H1 (cell line): ENCODE data around the gene SUCLG2. TPM values are rescaled to one million over a fixed set of nuclear protein-coding genes. Genes with fewer than 3 reads are reported as not detected.

ENCODE experiments used
- ASH2L ChIP-seq: fragments of 200-600, 300-600 bp; sonication (generic); IDR thresholded peaks from one replicate; pipeline ENCODE4 v1.7.1; 2017; ENCODE audit warnings: low read length
- EP300 ChIP-seq, 2 experiments: IDR thresholded peaks; 1 replicate in 1 of 2; 2 replicates in 1 of 2; pipeline ENCODE4 v1.6.1; 2011 to 2012; ENCODE audit warnings: low read depth in 2 of 2, low read length in 2 of 2, mild to moderate bottlenecking in 2 of 2, borderline replicate concordance in 1 of 2, inconsistent platforms in 1 of 2, moderate library complexity in 1 of 2
- RNF2 ChIP-seq: fragments of 200-900, 300-1000 bp; sonication (generic); IDR thresholded peaks from 2 replicates; pipeline ENCODE4 v1.7.1; 2016; ENCODE audit warnings: borderline replicate concordance, low read depth, mild to moderate bottlenecking, antibody characterized with exemption, low read length; ENCODE audit not compliant: poor library complexity, severe bottlenecking; ENCODE audit errors: missing control alignments
- SP1 ChIP-seq: IDR thresholded peaks from 2 replicates; pipeline ENCODE4 v1.6.1; 2011; ENCODE audit warnings: low read depth, low read length
- polyA plus RNA-seq, 7 experiments: library from polyadenylated mRNA; depleted of rRNA in 3 of 7; stranded (reverse) in 5 of 7; unstranded in 2 of 7; fragments of >200 nt in 5 of 7; fragments of 200-250 nt in 2 of 7; gene quantifications; 1 replicate in 5 of 7; 2 replicates in 1 of 7; 4 replicates in 1 of 7; pipeline versions ENCODE4 v1.2.1 to v1.2.3, GENCODE V29; 2011 to 2013; ENCODE audit warnings: missing spikeins in 2 of 7, mixed read lengths in 2 of 7
- total RNA-seq: library from RNA; stranded (reverse); fragmentation: NEBNext Ultra II Directional; extraction: Animal tissue kit (Norgen Biotek cat#: 25700); gene quantifications from 2 replicates; pipeline ENCODE4 v1.2.1, GENCODE V29; 2021
- TF ChIP-seq, protein P1 (sequence below): IDR thresholded peaks from 2 replicates; pipeline ENCODE4 v1.6.1; 2011; ENCODE audit warnings: low read depth, mild to moderate bottlenecking, low read length; ENCODE audit not compliant: insufficient read depth

The SUCLG2 gene
- total and polyA plus RNA-seq, 2 of the 8 experiments (the other 6 are each of a cell fraction or from before 2014, with no cell fraction given): 12.9 to 46.2 TPM

DNA sequence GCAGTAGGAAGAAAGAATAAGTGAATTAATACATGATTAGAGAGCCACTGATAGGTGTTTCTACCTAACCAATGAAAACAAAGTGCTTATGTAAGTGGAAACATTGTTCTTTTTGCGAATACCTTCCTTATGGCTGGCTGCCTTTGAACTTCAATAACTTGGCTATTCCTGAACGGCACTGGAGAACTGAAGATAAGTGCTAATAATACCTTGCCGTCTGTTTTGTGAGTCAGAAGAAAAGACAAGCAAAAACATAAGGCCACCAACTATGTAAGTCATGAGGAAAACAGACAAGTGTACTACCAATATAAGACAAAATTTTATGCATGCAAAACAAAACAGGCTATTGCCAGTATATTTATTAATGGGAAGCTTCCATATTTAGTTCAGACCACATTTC is 160.6 kb downstream of the SUCLG2 start (continued):
- TF ChIP-seq, protein P1, sequence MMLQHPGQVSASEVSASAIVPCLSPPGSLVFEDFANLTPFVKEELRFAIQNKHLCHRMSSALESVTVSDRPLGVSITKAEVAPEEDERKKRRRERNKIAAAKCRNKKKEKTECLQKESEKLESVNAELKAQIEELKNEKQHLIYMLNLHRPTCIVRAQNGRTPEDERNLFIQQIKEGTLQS: no peak
- no peak for TF ChIP-seq RNF2
- no peak for TF ChIP-seq ASH2L
- no peak for TF ChIP-seq SP1
- TF ChIP-seq EP300 (IDR thresholded peaks at IDR 0.05; ENCODE audit: borderline replicate concordance in 1 of 2, low read depth in 2 of 2, low read length in 2 of 2): no peak
